Peyer's patch (tissue), 4 donors: ENCODE results near the gene GSG1. TPM values are rescaled to one million over a fixed set of nuclear protein-coding genes. Genes with fewer than 3 reads are reported as not detected.
A peak's percentile ranks its signal among the peaks of the same experiment; 100 is the strongest.

Experiments
- DNase-seq, 3 donors: peaks; one replicate each; pipeline ENCODE4 v3.0.0-alpha.2; 2017 to 2019
- H3K27ac ChIP-seq, 4 donors: fragments of 200-600 bp; sonication (generic); one replicate each; pipeline ENCODE4 v1.5.1; 2016 to 2019
- H3K27me3 ChIP-seq, 2 donors: fragments of 200-600 bp; sonication (generic); one replicate each; pipeline ENCODE4 v1.5.1; 2019
- H3K36me3 ChIP-seq, 3 donors: fragments of 200-600 bp; sonication (generic); one replicate each; pipeline ENCODE4 v1.5.1; 2016 to 2019
- H3K4me1 ChIP-seq, 4 donors: fragments of 200-600 bp; sonication (generic); one replicate each; pipeline ENCODE4 v1.5.1; 2016 to 2019
- H3K4me3 ChIP-seq, 4 donors: fragments of 200-600 bp; sonication (generic); 1 replicate in 3 of 4; 2 replicates in 1 of 4; pipeline ENCODE4 v1.5.1; 2016 to 2019; ENCODE audit warnings: mild to moderate bottlenecking in 1 of 4
- H3K9me3 ChIP-seq, 4 donors: fragments of 200-600 bp; sonication (generic); one replicate each; pipeline ENCODE4 v1.5.1; 2016 to 2019; ENCODE audit warnings: mild to moderate bottlenecking in 1 of 4
- POLR2A ChIP-seq, 2 donors: fragments of 450-650 bp; IDR thresholded peaks; one replicate each; pipeline ENCODE4 v1.5.1; 2017; ENCODE audit warnings: antibody characterized with exemption in 2 of 2, mild to moderate bottlenecking in 2 of 2, moderate library complexity in 2 of 2
- total RNA-seq, 4 donors: library from RNA; depleted of rRNA; stranded (reverse); fragments of >200 nt; gene quantifications; one replicate each; pipeline ENCODE4 v1.1.0, GENCODE V29; 2016
- TF ChIP-seq, protein P1 (sequence below), 6 experiments: fragments of 450-650 bp in 4 of 6; fragments of 200-600 bp in 2 of 6; sonication (generic) in 1 of 6; IDR thresholded peaks; one replicate each; pipeline ENCODE4 v1.5.1; 2017 to 2019; ENCODE audit warnings: antibody characterized with exemption in 6 of 6, mild to moderate bottlenecking in 3 of 6, moderate library complexity in 1 of 6

The GSG1 gene
- total RNA-seq, 4 donors from 2014 or later = 1.1 TPM; not detected in 3

DNA sequence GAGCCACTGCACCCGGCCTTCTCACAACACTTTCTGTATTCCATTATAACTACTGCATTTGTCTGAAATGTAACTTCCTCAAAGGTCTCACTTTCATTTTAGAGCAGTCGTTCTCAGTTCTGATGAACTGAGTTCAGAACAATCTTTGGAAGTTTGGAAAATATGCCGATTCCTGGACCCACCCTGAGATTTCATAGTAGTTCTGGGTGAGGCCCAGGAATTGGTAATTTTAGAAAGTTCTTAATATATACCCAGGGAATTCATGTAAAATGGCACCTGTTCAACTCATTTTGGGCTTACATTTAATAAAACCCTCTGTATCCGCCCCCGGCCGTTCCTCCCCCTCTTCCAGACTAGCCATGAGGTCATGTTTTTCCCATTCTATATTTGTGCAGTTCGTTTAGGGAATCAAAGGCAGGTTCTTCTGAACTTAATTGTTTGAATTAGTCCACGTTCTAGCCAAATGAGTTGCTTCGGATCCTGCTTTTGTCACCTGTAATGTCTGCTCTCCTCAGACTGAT, 5.9 kb downstream of the GSG1 start:
- no peaks in the 10 kb centered on the region for H3K27me3 ChIP-seq
- H3K9me3 ChIP-seq = no peaks in the 10 kb centered on the region
- no peak for TF ChIP-seq POLR2A (IDR thresholded peaks at IDR 0.05)
- TF ChIP-seq, protein P1, sequence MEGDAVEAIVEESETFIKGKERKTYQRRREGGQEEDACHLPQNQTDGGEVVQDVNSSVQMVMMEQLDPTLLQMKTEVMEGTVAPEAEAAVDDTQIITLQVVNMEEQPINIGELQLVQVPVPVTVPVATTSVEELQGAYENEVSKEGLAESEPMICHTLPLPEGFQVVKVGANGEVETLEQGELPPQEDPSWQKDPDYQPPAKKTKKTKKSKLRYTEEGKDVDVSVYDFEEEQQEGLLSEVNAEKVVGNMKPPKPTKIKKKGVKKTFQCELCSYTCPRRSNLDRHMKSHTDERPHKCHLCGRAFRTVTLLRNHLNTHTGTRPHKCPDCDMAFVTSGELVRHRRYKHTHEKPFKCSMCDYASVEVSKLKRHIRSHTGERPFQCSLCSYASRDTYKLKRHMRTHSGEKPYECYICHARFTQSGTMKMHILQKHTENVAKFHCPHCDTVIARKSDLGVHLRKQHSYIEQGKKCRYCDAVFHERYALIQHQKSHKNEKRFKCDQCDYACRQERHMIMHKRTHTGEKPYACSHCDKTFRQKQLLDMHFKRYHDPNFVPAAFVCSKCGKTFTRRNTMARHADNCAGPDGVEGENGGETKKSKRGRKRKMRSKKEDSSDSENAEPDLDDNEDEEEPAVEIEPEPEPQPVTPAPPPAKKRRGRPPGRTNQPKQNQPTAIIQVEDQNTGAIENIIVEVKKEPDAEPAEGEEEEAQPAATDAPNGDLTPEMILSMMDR (IDR thresholded peaks at IDR 0.05) = no peak
- H3K4me1 ChIP-seq = peaks cover 0 to 36% (median 7%) of the 10 kb centered on the region in 4 donors
- DNase-seq = no peak
- H3K4me3 ChIP-seq = peak overlapping the region; percentile 8 to 33 (median 16)
- H3K27ac ChIP-seq = peak overlapping the region; percentile 75 to 96 (median 90)
- H3K36me3 ChIP-seq = no peaks in the 10 kb centered on the region

DNA sequence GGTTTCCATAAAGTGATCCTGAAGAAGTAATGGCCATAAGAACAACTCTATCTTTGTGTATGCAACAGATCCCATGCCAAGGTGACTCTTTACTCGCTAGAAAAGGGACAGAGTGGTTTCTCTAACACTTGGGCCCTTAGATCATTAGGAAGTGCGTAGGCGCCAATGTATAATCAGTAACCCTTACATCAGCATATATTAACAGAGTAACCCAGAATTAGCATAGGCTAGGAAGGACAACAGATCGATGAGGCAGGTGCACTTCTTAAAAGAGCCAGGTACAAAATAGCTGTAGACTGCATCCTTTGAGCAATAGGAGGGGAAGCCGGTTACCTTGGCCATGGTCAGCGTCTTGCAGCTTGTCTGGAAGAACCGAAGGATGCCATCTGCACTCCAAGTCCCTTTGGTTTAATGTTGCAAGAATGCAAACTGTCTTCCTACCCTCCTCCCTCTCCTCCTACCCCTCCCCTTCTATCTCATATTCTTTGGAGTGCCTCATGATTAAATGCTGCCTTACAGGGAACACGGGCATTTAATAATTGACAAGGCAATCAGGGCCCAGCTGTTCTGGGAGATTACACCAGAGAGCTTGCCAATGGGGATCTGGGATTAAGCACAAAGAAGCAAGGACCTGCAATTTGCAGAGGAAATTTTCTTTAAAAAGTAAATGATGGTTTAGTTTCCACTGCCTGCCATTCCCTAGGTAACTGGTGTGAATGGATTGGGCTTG, 8.0 kb downstream of the GSG1 start:
- DNase-seq = no peak
- Histone ChIP-seq H3K27ac (no peak overlapping the region), H3K36me3 (no peaks in the 10 kb centered on the region), H3K9me3 (no peaks in the 10 kb centered on the region), H3K27me3 (no peaks in the 10 kb centered on the region), H3K4me3 (no peak overlapping the region), H3K4me1 (peaks cover 0 to 21% (median 7%) of the 10 kb centered on the region in 4 donors)
- no peak for TF ChIP-seq POLR2A (IDR thresholded peaks at IDR 0.05)

DNA sequence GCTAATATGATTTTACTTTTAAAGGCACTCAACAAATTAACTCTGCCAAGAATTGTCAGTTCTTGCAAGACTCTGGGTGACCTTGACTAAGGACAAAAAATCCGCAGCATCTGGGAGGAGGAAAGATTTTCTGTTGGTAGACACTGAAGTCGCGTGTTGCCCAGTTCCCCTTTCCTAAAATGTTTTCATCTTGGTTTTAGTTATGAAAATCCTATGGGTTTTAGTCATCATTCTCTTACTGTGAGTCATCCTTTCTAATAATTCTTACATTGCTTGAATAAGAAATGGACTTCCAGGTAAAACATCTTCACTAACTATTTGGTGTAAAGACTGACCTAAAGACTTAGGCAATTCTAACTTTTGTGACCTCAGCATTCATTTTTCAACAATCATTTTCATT, 9.1 kb downstream of the GSG1 start:
- Histone ChIP-seq H3K27me3 (no peaks in the 10 kb centered on the region), H3K27ac (no peak overlapping the region), H3K9me3 (no peaks in the 10 kb centered on the region), H3K4me1 (peaks cover 0 to 10% (median 6%) of the 10 kb centered on the region in 4 donors), H3K36me3 (no peaks in the 10 kb centered on the region), H3K4me3 (no peak overlapping the region)
- no peak for DNase-seq
- TF ChIP-seq, protein P1 (IDR thresholded peaks at IDR 0.05) = no peak
- TF ChIP-seq POLR2A (IDR thresholded peaks at IDR 0.05) = no peak

GRCh38 chr12:13093848-13094220, 9.6 kb downstream of the GSG1 start:
- Histone ChIP-seq H3K27me3 (no peaks in the 10 kb centered on the region), H3K4me3 (no peak overlapping the region), H3K27ac (no peak overlapping the region), H3K9me3 (no peaks in the 10 kb centered on the region), H3K36me3 (no peaks in the 10 kb centered on the region), H3K4me1 (peaks cover 0 to 5% (median 2%) of the 10 kb centered on the region in 4 donors)
- TF ChIP-seq, protein P1 (IDR thresholded peaks at IDR 0.05) = no peak
- TF ChIP-seq POLR2A (IDR thresholded peaks at IDR 0.05) = no peak
- DNase-seq = no peak

GRCh38 chr12:13093191-13093847, 10.1 kb downstream of the GSG1 start:
- Histone ChIP-seq H3K27ac (no peak overlapping the region), H3K36me3 (no peaks in the 10 kb centered on the region), H3K4me3 (no peak overlapping the region), H3K27me3 (no peaks in the 10 kb centered on the region), H3K4me1 (no peaks in the 10 kb centered on the region), H3K9me3 (no peaks in the 10 kb centered on the region)
- no peak for DNase-seq
- no peak for TF ChIP-seq POLR2A (IDR thresholded peaks at IDR 0.05)
- TF ChIP-seq, protein P1 (IDR thresholded peaks at IDR 0.05) = no peak

- no peak overlapping the region for H3K27ac ChIP-seq
- TF ChIP-seq, protein P1 (IDR thresholded peaks at IDR 0.05) = no peak
- no peak for TF ChIP-seq POLR2A (IDR thresholded peaks at IDR 0.05)
- no peaks in the 10 kb centered on the region for H3K9me3 ChIP-seq
- no peak overlapping the region for H3K4me3 ChIP-seq
- H3K36me3 ChIP-seq = no peaks in the 10 kb centered on the region
- no peaks in the 10 kb centered on the region for H3K27me3 ChIP-seq
- no peaks in the 10 kb centered on the region for H3K4me1 ChIP-seq
- DNase-seq = no peak
These were observed 11.6 kb downstream of the GSG1 start for GRCh38 chr12:13091832-13092231.
